Neutrophil (primary cell): ENCODE data around the gene SLC27A5.
A peak's percentile ranks its signal among the peaks of the same experiment; 100 is the strongest.

Experiments used
- H3K27ac ChIP-seq: fragments of 200-600 bp; sonication (generic); 2 replicates; pipeline ENCODE4 v1.5.1; 2016; ENCODE audit warnings: mild to moderate bottlenecking, moderate library complexity
- H3K27me3 ChIP-seq: fragments of 200-600 bp; sonication (generic); 2 replicates; pipeline ENCODE4 v1.6.0; 2016; ENCODE audit warnings: mild to moderate bottlenecking
- H3K36me3 ChIP-seq: fragments of 200-600 bp; sonication (generic); 2 replicates; pipeline ENCODE4 v1.5.1; 2017
- H3K4me1 ChIP-seq, 2 experiments: fragments of 200-600 bp in 1 of 2; sonication (generic) in 1 of 2; 1 replicate in 1 of 2; 2 replicates in 1 of 2; pipeline versions ENCODE4 v1.5.1 to v1.6.1; 2013 to 2016; ENCODE audit warnings: low read depth in 1 of 2, low read length in 1 of 2, mild to moderate bottlenecking in 1 of 2, moderate library complexity in 1 of 2; ENCODE audit not compliant: control insufficient read depth in 1 of 2, insufficient read depth in 1 of 2
- H3K4me3 ChIP-seq, 2 experiments: fragments of 200-600 bp in 1 of 2; sonication (generic) in 1 of 2; 1 replicate in 1 of 2; 2 replicates in 1 of 2; pipeline ENCODE4 v1.5.1; 2013 to 2016; ENCODE audit warnings: low read depth in 1 of 2, low read length in 1 of 2, mild to moderate bottlenecking in 1 of 2, moderate library complexity in 1 of 2
- H3K9me3 ChIP-seq: fragments of 200-600 bp; sonication (generic); 2 replicates; pipeline ENCODE4 v1.5.1; 2016
- TF ChIP-seq, protein P1 (sequence below): fragments of 200-600 bp; sonication (generic); IDR thresholded peaks from 2 replicates; pipeline ENCODE4 v1.5.1; 2016; ENCODE audit warnings: antibody characterized with exemption

Gene SLC27A5, protein sequence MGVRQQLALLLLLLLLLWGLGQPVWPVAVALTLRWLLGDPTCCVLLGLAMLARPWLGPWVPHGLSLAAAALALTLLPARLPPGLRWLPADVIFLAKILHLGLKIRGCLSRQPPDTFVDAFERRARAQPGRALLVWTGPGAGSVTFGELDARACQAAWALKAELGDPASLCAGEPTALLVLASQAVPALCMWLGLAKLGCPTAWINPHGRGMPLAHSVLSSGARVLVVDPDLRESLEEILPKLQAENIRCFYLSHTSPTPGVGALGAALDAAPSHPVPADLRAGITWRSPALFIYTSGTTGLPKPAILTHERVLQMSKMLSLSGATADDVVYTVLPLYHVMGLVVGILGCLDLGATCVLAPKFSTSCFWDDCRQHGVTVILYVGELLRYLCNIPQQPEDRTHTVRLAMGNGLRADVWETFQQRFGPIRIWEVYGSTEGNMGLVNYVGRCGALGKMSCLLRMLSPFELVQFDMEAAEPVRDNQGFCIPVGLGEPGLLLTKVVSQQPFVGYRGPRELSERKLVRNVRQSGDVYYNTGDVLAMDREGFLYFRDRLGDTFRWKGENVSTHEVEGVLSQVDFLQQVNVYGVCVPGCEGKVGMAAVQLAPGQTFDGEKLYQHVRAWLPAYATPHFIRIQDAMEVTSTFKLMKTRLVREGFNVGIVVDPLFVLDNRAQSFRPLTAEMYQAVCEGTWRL

DNA sequence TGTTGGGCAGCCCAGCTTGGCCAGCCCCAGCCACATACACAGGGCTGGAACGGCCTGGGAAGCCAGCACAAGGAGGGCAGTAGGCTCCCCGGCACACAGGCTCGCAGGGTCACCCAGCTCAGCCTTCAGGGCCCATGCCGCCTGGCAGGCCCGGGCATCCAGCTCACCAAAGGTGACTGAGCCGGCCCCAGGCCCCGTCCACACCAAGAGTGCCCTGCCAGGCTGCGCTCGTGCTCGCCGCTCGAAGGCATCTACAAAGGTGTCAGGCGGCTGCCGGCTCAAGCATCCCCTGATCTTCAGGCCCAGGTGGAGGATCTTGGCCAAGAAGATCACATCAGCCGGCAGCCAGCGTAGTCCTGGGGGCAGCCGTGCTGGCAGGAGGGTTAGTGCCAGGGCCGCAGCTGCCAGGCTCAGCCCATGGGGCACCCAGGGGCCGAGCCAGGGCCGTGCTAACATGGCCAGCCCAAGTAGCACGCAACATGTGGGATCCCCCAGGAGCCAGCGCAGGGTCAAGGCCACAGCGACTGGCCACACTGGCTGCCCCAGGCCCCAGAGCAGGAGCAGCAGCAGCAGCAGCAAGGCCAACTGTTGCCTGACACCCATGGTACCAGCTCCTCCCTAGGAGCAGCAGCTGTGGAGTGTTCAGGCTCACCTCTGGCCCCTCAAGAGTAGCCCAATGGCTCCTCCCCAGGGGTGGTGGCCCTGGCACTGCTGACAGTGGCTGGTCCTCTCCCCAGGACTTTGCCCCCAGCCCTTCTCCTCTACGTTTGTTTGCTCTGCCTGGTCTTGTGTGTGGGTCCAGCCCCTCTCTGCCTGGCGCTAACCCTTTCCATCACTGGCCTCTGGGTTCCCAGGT, at the start of gene SLC27A5:
Gene SLC27A5 (minus strand): TSS at position 640 of the 856 bp plus-strand sequence. CDS start 37 bp downstream, at position 603.
- peaks cover 5% of the 10 kb centered on the region for H3K9me3 ChIP-seq
- peaks cover 11 to 15% of the 10 kb centered on the region in 2 experiments for H3K4me1 ChIP-seq
- TF ChIP-seq, protein P1, sequence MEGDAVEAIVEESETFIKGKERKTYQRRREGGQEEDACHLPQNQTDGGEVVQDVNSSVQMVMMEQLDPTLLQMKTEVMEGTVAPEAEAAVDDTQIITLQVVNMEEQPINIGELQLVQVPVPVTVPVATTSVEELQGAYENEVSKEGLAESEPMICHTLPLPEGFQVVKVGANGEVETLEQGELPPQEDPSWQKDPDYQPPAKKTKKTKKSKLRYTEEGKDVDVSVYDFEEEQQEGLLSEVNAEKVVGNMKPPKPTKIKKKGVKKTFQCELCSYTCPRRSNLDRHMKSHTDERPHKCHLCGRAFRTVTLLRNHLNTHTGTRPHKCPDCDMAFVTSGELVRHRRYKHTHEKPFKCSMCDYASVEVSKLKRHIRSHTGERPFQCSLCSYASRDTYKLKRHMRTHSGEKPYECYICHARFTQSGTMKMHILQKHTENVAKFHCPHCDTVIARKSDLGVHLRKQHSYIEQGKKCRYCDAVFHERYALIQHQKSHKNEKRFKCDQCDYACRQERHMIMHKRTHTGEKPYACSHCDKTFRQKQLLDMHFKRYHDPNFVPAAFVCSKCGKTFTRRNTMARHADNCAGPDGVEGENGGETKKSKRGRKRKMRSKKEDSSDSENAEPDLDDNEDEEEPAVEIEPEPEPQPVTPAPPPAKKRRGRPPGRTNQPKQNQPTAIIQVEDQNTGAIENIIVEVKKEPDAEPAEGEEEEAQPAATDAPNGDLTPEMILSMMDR: no peak
- peaks cover 23% of the 10 kb centered on the region for H3K36me3 ChIP-seq
- no peaks in the 10 kb centered on the region for H3K27me3 ChIP-seq
- no peak within 1 kb of the TSS for H3K27ac ChIP-seq
- H3K4me3 ChIP-seq: no peak within 1 kb of the TSS

DNA sequence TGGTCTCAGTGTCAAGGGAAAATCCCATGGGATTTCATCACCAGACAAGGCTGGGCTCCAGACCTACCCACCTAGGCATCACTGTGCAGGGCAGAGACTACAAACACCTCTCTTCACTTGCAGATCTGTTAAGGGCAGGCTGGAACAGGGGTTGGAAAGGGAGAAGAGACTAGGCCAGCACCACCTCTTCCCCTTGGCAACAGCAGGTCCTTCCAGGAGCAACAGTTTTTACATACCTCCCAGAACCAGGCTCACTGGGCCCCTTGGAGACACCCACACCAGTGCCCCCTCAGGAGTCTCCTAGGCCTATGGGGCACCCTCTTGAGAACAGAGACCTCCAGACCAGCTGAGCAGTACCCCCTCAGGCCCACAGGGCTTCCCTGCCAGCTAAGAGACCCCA, 49.1 kb upstream of the SLC27A5 start:
- Histone ChIP-seq H3K4me3 (no peak overlapping the region), H3K27me3 (peaks cover 43% of the 10 kb centered on the region)
- TF ChIP-seq, protein P1: no peak

DNA sequence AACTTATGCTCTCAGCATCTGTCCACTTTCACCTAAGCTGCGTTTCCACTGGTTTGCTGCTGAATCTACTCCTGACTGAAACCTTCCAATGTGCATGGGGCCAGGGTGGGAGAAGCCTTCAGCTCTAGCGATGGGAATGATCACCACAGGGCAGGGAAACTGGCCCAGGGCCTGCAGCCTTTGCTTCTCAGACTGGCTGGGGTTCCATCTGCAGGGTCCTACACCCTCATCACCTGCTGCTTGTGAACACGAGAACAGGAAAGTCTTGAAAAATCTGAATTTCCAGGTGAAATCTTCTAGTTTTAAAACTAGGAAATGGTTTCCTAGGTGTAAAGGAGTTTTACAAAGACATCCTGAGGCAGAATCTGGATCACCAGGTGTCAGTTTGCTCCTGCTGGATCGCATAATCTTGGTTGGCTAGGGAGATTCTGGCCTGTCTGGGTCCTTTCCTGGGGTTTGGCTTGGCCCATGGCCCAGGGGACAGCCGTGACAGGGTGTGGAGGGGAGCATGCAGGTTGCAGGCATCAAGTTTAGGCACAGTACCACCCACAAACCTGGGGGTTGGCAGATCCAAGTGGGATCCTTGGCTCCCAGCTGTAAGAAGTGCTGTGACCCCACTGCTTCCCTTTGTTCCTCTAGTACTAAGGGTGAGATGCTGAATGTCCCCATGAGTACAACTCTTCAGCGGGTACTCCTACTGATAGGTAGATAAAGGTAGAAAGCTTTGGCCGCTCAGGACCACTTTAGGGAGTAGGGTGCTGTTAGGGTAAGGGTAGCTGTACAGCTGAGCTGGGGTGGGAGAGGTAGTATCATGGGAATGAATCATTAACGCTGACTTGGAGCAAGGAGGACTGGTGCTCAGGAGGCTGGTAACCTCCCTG, 48.5 kb upstream of the SLC27A5 start:
- Histone ChIP-seq H3K4me1 (peaks cover 50 to 57% of the 10 kb centered on the region in 2 experiments), H3K36me3 (peaks cover 19% of the 10 kb centered on the region), H3K4me3 (peak overlapping the region; percentile 67 to 91), H3K27ac (peak overlapping the region; percentile 100), H3K27me3 (peaks cover 43% of the 10 kb centered on the region), H3K9me3 (no peaks in the 10 kb centered on the region)
- TF ChIP-seq, protein P1: no peak

More for the DNA sequence above, 49.1 kb upstream of the SLC27A5 start:
- H3K36me3 ChIP-seq: peaks cover 13% of the 10 kb centered on the region
- H3K4me1 ChIP-seq: peaks cover 46 to 52% of the 10 kb centered on the region in 2 experiments
- peak overlapping the region; percentile 100 for H3K27ac ChIP-seq
- H3K9me3 ChIP-seq: no peaks in the 10 kb centered on the region

DNA sequence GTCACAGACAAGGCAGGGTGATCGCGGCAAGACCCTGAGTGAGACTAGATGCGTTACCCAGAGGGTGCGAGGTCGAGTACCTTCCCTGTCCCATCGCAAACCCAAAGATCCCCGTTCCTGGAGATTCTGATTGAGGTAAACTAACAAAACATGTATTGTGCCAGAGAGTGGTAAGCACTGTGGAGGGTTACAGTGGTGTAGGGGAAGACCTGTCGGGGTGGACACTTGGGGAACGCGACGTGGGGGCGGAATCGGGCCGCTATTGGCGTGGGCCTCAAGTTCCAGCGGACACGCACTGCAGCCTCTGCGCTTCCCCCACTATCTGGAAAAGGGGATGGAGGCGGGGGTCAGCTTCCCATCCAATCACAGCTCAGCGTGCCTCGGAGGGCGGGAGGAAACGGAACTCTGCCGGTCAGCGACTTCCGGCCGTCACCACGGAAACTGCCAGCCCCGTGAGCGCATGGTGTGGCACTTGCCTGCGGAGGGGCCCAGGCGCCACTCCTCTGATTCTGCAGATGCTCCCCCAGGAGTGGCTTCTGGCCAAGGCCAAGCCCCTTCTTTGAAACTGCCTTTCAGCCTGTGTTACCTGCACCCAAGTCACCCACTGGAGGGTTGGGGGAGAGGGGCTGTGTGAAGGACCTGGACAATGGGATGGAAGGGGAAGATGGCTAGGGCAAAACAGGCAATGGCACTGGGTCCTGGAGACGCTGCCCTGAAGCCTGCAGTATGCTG, 47.6 kb upstream of the SLC27A5 start:
- H3K27me3 ChIP-seq: peaks cover 41% of the 10 kb centered on the region
- no peaks in the 10 kb centered on the region for H3K9me3 ChIP-seq
- TF ChIP-seq, protein P1: no peak
- H3K27ac ChIP-seq: peak overlapping the region; percentile 100
- H3K4me3 ChIP-seq: peak overlapping the region; percentile 67 to 91
- peaks cover 19% of the 10 kb centered on the region for H3K36me3 ChIP-seq
- peaks cover 55 to 62% of the 10 kb centered on the region in 2 experiments for H3K4me1 ChIP-seq
